ENCODE measurements around the gene ADAMTS6. TPM values are rescaled to one million over a fixed set of nuclear protein-coding genes. Genes with fewer than 3 reads are reported as not detected.

Gene ADAMTS6
- total RNA-seq, 2 donors from 2014 or later = 0.74 to 2.2 TPM

DNA sequence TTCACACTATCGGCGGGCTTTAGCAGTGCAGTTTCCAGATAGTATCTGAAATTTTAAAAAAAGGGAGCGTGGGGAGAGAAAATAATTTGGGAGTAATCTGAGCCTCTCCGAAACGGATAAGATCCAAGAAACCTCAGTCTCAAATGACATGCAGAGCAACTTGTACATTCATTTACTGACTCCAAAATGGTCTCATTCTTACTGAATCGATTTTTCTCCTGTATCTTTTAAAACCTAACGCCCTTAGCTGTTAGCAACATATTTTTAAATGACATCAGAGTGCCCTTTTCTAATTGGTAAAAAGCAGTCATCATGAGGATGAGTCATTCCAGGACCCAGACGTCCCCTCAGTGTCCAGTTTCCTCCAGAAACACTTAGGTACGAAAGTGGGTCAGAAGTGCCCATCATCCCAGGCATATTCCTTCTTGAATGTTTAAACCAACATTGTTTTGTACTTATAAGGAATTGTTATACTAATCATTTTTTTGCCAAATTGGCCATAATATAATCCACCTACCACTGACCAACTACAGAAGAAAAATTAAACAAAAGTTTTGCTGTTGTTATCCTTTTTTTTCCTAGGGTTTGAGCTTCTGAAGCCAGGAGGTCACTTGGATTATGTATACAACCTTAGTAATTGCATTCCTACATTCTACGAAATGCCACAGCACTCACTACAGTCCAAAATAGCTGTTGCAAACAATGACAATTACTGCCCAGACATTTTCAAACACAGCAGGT lies 354.4 kb downstream of the ADAMTS6 start:
- TF ChIP-seq CTCF (IDR thresholded peaks at IDR 0.05) = no peak
- Histone ChIP-seq H3K4me3 (no peak overlapping the region), H3K9me3 (no peaks in the 10 kb centered on the region), H3K4me1 (peaks cover 0 to 10% of the 10 kb centered on the region in 2 donors), H3K27me3 (no peaks in the 10 kb centered on the region), H3K27ac (peak overlapping the region in 1 of 2 donors; percentile 49), H3K36me3 (no peaks in the 10 kb centered on the region)
- DNase-seq (ENCODE audit: low spot score) = no peak

DNA sequence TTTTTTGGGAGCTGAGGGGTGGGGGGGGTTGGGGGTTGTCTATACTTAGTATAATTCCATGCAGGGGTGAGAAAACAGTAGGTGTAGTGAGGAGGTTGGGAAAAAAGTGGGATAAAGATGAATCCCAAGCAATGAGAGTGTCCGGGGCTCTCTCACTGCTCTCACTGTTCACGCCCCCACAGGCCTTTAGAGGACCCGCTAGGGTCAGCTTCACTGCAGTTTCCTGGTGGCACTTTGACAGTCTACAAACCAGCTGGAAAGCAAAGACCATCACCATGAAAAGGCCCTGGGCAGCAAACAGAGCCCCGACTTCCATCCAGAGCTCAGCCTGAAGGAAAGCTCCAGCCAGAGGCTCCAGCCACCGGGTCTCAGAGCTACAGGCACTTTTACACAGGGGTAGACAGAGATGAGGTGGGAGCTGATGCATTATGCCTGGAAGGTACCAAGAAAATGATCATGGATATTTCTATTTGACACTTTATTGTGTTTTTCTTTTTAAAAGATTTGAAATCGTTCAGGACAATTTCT lies 355.1 kb downstream of the ADAMTS6 start:
- no peak for DNase-seq (ENCODE audit: low spot score)
- Histone ChIP-seq H3K4me1 (peaks cover 0 to 10% of the 10 kb centered on the region in 2 donors), H3K9me3 (no peaks in the 10 kb centered on the region), H3K27me3 (no peaks in the 10 kb centered on the region), H3K27ac (peak overlapping the region in 1 of 2 donors; percentile 49), H3K36me3 (no peaks in the 10 kb centered on the region), H3K4me3 (no peak overlapping the region)
- no peak for TF ChIP-seq CTCF (IDR thresholded peaks at IDR 0.05)

DNA sequence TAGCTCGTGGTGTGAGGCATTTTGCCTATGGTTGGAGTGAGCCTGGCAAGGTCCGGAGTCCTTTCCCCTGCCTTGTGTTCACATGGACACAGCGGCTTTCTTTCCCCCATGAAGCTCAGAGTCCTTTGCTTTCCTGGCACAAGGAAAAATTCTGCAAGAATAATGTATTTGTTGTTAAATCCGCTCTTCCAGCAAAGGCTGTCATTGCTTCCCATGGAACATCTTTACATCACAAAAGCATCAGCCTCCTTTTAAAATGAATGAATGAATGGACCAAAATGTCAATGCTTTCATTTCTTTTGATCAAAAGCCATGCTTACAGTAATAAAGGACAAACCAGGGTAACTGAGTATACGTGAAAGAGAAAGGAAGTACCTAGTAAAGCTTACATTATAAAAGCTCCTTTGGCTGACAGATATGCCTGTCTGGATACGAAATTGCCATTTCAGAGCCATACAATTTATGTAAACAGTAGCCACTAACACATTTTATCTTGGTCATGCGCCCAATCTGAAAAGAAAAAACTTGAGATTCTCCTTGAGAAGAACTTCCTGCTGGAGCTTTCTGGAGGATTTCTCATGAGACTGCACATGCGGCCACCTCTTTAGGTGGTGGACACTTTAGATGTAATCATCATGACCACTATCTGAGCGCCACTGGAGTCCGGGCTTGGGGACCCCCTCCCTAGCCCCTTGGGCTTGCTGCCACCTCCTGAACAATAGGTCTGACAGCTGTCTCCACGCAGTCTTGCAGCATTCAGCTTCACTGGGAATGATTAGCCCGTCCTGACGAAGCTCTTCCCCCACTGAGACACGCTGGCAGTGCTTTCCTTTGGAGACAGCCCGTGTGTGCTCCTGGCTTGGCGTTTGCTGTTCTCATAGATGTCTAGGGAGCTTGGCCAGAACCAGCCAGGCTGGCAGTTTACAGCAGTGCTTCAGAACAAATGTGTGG lies 355.9 kb downstream of the ADAMTS6 start:
- no peak for TF ChIP-seq CTCF (IDR thresholded peaks at IDR 0.05)
- Histone ChIP-seq H3K4me1 (peaks cover 0 to 10% of the 10 kb centered on the region in 2 donors), H3K27ac (peak overlapping the region in 1 of 2 donors; percentile 49), H3K9me3 (no peaks in the 10 kb centered on the region), H3K27me3 (no peaks in the 10 kb centered on the region), H3K36me3 (no peaks in the 10 kb centered on the region), H3K4me3 (no peak overlapping the region)
- no peak for DNase-seq (ENCODE audit: low spot score)

GRCh38 chr5:65121880-65122436 lies 359.8 kb downstream of the ADAMTS6 start:
- no peak for TF ChIP-seq CTCF (IDR thresholded peaks at IDR 0.05)
- H3K36me3 ChIP-seq = no peaks in the 10 kb centered on the region
- no peak overlapping the region for H3K4me3 ChIP-seq
- peaks cover 0 to 14% of the 10 kb centered on the region in 2 donors for H3K9me3 ChIP-seq
- DNase-seq (ENCODE audit: low spot score) = no peak
- peaks cover 0 to 10% of the 10 kb centered on the region in 2 donors for H3K4me1 ChIP-seq
- no peak overlapping the region for H3K27ac ChIP-seq
- no peaks in the 10 kb centered on the region for H3K27me3 ChIP-seq

GRCh38 chr5:65120371-65120967 lies 361.3 kb downstream of the ADAMTS6 start:
- Histone ChIP-seq H3K4me3 (no peak overlapping the region), H3K27me3 (no peaks in the 10 kb centered on the region), H3K27ac (no peak overlapping the region), H3K4me1 (no peaks in the 10 kb centered on the region), H3K36me3 (no peaks in the 10 kb centered on the region), H3K9me3 (peaks cover 0 to 14% of the 10 kb centered on the region in 2 donors)
- TF ChIP-seq CTCF (IDR thresholded peaks at IDR 0.05) = no peak
- DNase-seq (ENCODE audit: low spot score) = no peak
